Stomach (tissue), 4 donors: ENCODE results near the gene TSPAN33.

Experiments used
- POLR2A ChIP-seq, 4 donors: fragments of 450-650 bp; IDR thresholded peaks; one replicate each; pipeline ENCODE4 v1.6.1; 2016; ENCODE audit warnings: antibody characterized with exemption in 4 of 4, control low read depth in 2 of 4, mild to moderate bottlenecking in 1 of 4, moderate library complexity in 1 of 4
- POLR2AphosphoS5 ChIP-seq, 3 donors: sonication (generic); formaldehyde crosslinking; IDR thresholded peaks; one replicate each; pipeline ENCODE4 v1.6.1; 2016; ENCODE audit warnings: antibody characterized with exemption in 3 of 3
- TF ChIP-seq, protein P1 (sequence below), 7 experiments: fragments of 450-650 bp in 4 of 7; fragments of 200-600 bp in 3 of 7; sonication (generic) in 3 of 7; IDR thresholded peaks; one replicate each; pipeline ENCODE4 v1.5.1; 2016 to 2019; ENCODE audit warnings: antibody characterized with exemption in 7 of 7, control low read depth in 2 of 7, mild to moderate bottlenecking in 1 of 7

DNA sequence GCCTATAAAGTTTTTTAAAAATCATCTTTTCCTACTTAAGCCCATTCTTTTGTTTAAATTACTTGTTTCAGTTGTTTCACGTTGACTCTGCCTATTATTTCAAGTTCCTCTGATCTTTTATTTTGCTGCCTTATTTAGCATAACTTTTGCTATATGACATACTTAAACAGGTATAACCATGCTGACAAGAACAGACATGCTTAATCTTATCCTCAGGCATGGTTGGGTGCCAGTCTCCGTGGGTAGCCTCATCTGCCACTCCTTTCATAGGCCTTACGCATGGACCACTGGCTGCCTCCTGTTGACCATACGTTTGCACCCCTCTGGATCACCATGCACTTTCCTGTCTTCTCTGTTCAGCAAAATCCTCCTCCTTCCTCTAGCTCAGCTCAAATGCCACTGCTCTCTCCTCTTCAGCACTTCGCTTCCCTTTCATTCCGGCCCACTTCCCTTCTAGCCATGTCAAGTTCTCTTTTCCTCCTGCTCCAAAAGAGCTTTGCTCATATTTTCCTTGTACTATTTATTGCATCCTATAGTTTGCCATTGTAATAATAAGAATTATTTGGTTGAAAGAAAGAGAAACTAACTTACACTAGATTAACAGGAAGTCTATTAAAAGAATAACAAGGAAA, 10.0 kb upstream of the TSPAN33 start:
- TF ChIP-seq, protein P1, sequence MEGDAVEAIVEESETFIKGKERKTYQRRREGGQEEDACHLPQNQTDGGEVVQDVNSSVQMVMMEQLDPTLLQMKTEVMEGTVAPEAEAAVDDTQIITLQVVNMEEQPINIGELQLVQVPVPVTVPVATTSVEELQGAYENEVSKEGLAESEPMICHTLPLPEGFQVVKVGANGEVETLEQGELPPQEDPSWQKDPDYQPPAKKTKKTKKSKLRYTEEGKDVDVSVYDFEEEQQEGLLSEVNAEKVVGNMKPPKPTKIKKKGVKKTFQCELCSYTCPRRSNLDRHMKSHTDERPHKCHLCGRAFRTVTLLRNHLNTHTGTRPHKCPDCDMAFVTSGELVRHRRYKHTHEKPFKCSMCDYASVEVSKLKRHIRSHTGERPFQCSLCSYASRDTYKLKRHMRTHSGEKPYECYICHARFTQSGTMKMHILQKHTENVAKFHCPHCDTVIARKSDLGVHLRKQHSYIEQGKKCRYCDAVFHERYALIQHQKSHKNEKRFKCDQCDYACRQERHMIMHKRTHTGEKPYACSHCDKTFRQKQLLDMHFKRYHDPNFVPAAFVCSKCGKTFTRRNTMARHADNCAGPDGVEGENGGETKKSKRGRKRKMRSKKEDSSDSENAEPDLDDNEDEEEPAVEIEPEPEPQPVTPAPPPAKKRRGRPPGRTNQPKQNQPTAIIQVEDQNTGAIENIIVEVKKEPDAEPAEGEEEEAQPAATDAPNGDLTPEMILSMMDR (IDR thresholded peaks at IDR 0.05): no peak
- no peak for TF ChIP-seq POLR2A (IDR thresholded peaks at IDR 0.05)
- TF ChIP-seq POLR2AphosphoS5 (IDR thresholded peaks at IDR 0.05): no peak
